MM.1S (cell line): Measurements from ENCODE around the gene SH3RF3.

Source experiments
- DNase-seq: peaks from one replicate; pipeline ENCODE4 v3.0.0-alpha.2; 2015
- H2AFZ ChIP-seq: fragments of 300-600 bp; sonication (generic); 2 replicates; pipeline ENCODE4 v1.6.0; 2016; ENCODE audit warnings: antibody characterized with exemption, low read length
- H3F3A ChIP-seq: fragments of 300-600 bp; sonication (generic); 2 replicates; pipeline ENCODE4 v1.6.1; 2016; ENCODE audit warnings: mild to moderate bottlenecking, antibody characterized with exemption, low read length, moderate library complexity, mixed read lengths; ENCODE audit not compliant: insufficient read depth
- H3K27ac ChIP-seq: fragments of 300-600 bp; sonication (generic); 2 replicates; pipeline ENCODE4 v1.5.1; 2016; ENCODE audit warnings: mild to moderate bottlenecking, low read length
- H3K27me3 ChIP-seq: fragments of 300-600 bp; sonication (generic); replicated peaks from 2 replicates; pipeline ENCODE4 v1.6.0; 2016; ENCODE audit warnings: low read length; ENCODE audit not compliant: insufficient read depth
- H3K36me3 ChIP-seq: fragments of 300-600 bp; sonication (generic); replicated peaks from 2 replicates; pipeline ENCODE4 v1.6.1; 2016; ENCODE audit warnings: mild to moderate bottlenecking, low read length, mixed read lengths; ENCODE audit not compliant: insufficient read depth
- H3K4me1 ChIP-seq: fragments of 300-600 bp; sonication (generic); 2 replicates; pipeline ENCODE4 v1.6.1; 2016; ENCODE audit warnings: low read length, mixed read lengths
- H3K4me2 ChIP-seq: fragments of 300-600 bp; sonication (generic); 2 replicates; pipeline ENCODE4 v1.6.0; 2016; ENCODE audit warnings: low read depth, low read length
- H3K4me3 ChIP-seq: fragments of 300-600 bp; sonication (generic); 2 replicates; pipeline ENCODE4 v1.5.1; 2016; ENCODE audit warnings: low read length, mixed read lengths
- H3K79me2 ChIP-seq: fragments of 300-600 bp; sonication (generic); 2 replicates; pipeline ENCODE4 v1.6.1; 2016; ENCODE audit warnings: mixed run types, low read length, mixed read lengths
- H3K9ac ChIP-seq: fragments of 300-600 bp; sonication (generic); 2 replicates; pipeline ENCODE4 v1.6.1; 2016; ENCODE audit warnings: low read length, mixed read lengths
- H3K9me2 ChIP-seq: fragments of 300-600 bp; sonication (generic); replicated peaks from 2 replicates; pipeline ENCODE4 v1.6.1; 2016; ENCODE audit warnings: mild to moderate bottlenecking, low read length, mixed read lengths; ENCODE audit not compliant: insufficient read depth
- H3K9me3 ChIP-seq: fragments of 300-600 bp; sonication (generic); replicated peaks from 2 replicates; pipeline ENCODE4 v1.6.1; 2016; ENCODE audit warnings: mild to moderate bottlenecking, low read length, mixed read lengths; ENCODE audit not compliant: insufficient read depth
- H4K20me1 ChIP-seq: fragments of 300-600 bp; sonication (generic); 2 replicates; pipeline ENCODE4 v1.6.1; 2016; ENCODE audit warnings: mild to moderate bottlenecking, low read length, moderate library complexity, mixed read lengths; ENCODE audit not compliant: insufficient read depth
- CTCF ChIP-seq: fragments of 300-600 bp; sonication (generic); IDR thresholded peaks from 2 replicates; pipeline ENCODE4 v1.5.1; 2016; ENCODE audit warnings: antibody characterized with exemption, low read length, mixed read lengths
- EZH2 ChIP-seq: fragments of 300-600 bp; sonication (generic); optimal IDR thresholded peaks from 2 replicates; pipeline ENCODE3; 2017; ENCODE audit warnings: low read depth, mild to moderate bottlenecking, antibody characterized with exemption, low read length, mixed read lengths
- EZH2phosphoT487 ChIP-seq: fragments of 300-600 bp; sonication (generic); IDR thresholded peaks from 2 replicates; pipeline ENCODE4 v1.6.1; 2018; ENCODE audit warnings: antibody characterized with exemption, low read length

The SH3RF3 gene

GRCh38 chr2:109155553-109156451, 26.8 kb downstream of the SH3RF3 start:
- Histone ChIP-seq H3F3A (no peaks in the 10 kb centered on the region), H3K79me2 (peaks cover 96% of the 10 kb centered on the region), H3K4me1 (no peaks in the 10 kb centered on the region), H3K4me2 (no peak overlapping the region), H3K9ac (no peak overlapping the region), H3K9me3 (no peaks in the 10 kb centered on the region), H2AFZ (no peak overlapping the region), H3K4me3 (no peak overlapping the region), H3K27ac (no peak overlapping the region), H3K9me2 (no peaks in the 10 kb centered on the region), H3K36me3 (no peaks in the 10 kb centered on the region), H3K27me3 (no peaks in the 10 kb centered on the region), H4K20me1 (no peaks in the 10 kb centered on the region)
- TF ChIP-seq CTCF, result no peak
- TF ChIP-seq EZH2phosphoT487, result no peak
- TF ChIP-seq EZH2, result no peak
- no peak for DNase-seq

- Histone ChIP-seq H3K9me3 (no peaks in the 10 kb centered on the region), H3K27me3 (no peaks in the 10 kb centered on the region), H3K36me3 (no peaks in the 10 kb centered on the region), H3K4me1 (no peaks in the 10 kb centered on the region), H4K20me1 (no peaks in the 10 kb centered on the region), H3K4me2 (no peak overlapping the region), H3K4me3 (no peak overlapping the region), H2AFZ (no peak overlapping the region), H3K9ac (no peak overlapping the region), H3K27ac (no peak overlapping the region), H3F3A (no peaks in the 10 kb centered on the region), H3K79me2 (peaks cover 92% of the 10 kb centered on the region), H3K9me2 (no peaks in the 10 kb centered on the region)
- TF ChIP-seq EZH2, result no peak
- no peak for TF ChIP-seq CTCF
- no peak for DNase-seq
These were observed 28.6 kb downstream of the SH3RF3 start for GRCh38 chr2:109157563-109158105.

- Histone ChIP-seq H4K20me1 (no peaks in the 10 kb centered on the region), H2AFZ (no peak overlapping the region), H3K9me3 (no peaks in the 10 kb centered on the region), H3K79me2 (peaks cover 92% of the 10 kb centered on the region), H3K9me2 (no peaks in the 10 kb centered on the region), H3K27ac (no peak overlapping the region), H3F3A (no peaks in the 10 kb centered on the region), H3K27me3 (no peaks in the 10 kb centered on the region), H3K4me3 (no peak overlapping the region), H3K4me1 (no peaks in the 10 kb centered on the region), H3K9ac (no peak overlapping the region), H3K36me3 (no peaks in the 10 kb centered on the region), H3K4me2 (no peak overlapping the region)
- TF ChIP-seq EZH2, result no peak
- TF ChIP-seq CTCF, result no peak
- no peak for TF ChIP-seq EZH2phosphoT487
- DNase-seq, result no peak
These were observed 29.2 kb downstream of the SH3RF3 start for GRCh38 chr2:109158237-109158636.
